ENCODE measurements around the gene MSMO1. TPM values are rescaled to one million over a fixed set of nuclear protein-coding genes. Genes with fewer than 3 reads are reported as not detected.

The MSMO1 gene
- total RNA-seq, 2 donors from 2014 or later, result 12.1 to 15.2 TPM

DNA sequence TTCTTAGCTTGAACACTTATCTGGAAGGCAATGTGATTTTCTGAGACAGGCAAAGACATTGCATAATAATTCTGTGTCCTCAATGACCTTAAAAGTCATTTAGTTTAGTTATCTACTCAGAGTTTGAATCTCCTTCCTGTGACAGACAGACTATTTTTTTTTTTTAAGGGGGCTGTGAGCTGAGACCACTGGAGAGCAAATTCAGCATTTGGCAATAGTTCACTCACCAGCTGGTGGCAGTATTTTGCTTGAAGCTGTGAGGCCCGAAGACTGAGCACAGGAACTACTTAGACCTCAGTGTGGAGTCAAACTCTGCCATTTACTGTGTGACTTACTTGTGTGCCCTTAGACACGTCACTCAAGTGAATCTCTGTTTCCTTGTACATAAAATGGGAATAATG lies 28.4 kb downstream of the MSMO1 start:
- DNase-seq, result no peak
- H3K4me1 Mint-ChIP-seq, result peaks cover 2% of the 10 kb centered on the region
- H3K9me3 ChIP-seq (ENCODE audit: control insufficient read depth, low read length, poor library complexity, severe bottlenecking), result no peaks in the 10 kb centered on the region
- H3K36me3 Mint-ChIP-seq (ENCODE audit: low read depth), result peaks cover under 1% of the 10 kb centered on the region
- H3K27me3 Mint-ChIP-seq, result peaks cover 60% of the 10 kb centered on the region
- no peak overlapping the region for H3K27ac Mint-ChIP-seq
- H3K4me3 Mint-ChIP-seq, result no peak overlapping the region
- no peak for ATAC-seq

DNA sequence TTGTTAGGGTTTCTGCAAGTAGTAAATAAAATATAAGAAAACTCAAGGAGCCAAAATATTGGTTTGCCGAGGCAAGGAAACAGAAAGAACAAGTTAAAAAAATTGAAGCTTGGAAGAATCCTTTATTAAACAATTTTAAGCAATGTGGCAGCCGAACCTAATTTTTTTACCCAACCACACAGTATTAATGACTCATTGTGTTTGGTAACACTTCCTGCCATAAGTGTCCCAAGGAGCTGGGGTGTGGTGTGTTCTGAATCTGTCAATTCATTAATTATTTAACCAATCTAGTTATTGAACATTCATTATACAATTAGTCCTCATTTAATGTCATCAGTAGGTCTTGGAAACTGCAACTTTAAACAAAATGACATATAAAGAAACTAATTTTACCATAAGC lies 32.0 kb downstream of the MSMO1 start:
- peaks cover 2% of the 10 kb centered on the region for H3K4me1 Mint-ChIP-seq
- H3K4me3 Mint-ChIP-seq, result no peak overlapping the region
- H3K36me3 Mint-ChIP-seq (ENCODE audit: low read depth), result peaks cover 8% of the 10 kb centered on the region
- ATAC-seq (no peak), DNase-seq (no peak)
- no peak overlapping the region for H3K27ac Mint-ChIP-seq
- H3K27me3 Mint-ChIP-seq, result peaks cover 69% of the 10 kb centered on the region
- H3K9me3 ChIP-seq (ENCODE audit: control insufficient read depth, low read length, poor library complexity, severe bottlenecking), result no peaks in the 10 kb centered on the region

DNA sequence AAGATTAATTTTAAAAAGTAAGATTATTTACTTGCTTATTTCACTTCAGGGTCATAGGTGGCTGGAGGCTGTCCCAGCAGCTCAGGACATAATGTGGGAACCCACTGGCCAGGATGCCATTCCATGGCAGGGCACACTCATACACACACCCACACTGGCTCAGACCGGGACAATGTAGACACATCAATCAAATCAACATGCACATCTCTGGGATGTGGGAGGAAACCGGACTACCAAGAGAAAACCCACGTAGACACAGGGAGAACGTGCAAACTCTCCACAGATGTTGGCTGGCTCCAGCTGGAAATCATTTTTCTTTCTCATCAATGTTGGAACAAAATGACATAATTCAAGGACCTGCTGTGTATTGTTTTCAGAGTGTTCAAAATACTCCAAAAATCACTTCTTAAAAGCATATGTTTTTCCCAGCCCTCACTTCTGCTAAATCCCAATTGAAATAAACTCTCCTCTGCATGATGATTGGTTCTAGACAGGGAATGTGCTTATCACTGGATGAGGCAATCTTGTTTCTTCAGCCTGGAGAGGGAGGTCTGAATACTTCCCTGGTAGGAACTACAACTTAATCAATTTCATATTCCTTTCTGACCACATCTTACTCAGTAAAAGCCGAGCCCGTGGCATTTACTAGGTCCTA lies 32.7 kb downstream of the MSMO1 start:
- ATAC-seq (no peak), DNase-seq (no peak)
- no peak overlapping the region for H3K27ac Mint-ChIP-seq
- peaks cover 8% of the 10 kb centered on the region for H3K36me3 Mint-ChIP-seq (ENCODE audit: low read depth)
- H3K4me1 Mint-ChIP-seq, result peaks cover 2% of the 10 kb centered on the region
- peaks cover 68% of the 10 kb centered on the region for H3K27me3 Mint-ChIP-seq
- H3K4me3 Mint-ChIP-seq, result no peak overlapping the region
- H3K9me3 ChIP-seq (ENCODE audit: control insufficient read depth, low read length, poor library complexity, severe bottlenecking), result no peaks in the 10 kb centered on the region

DNA sequence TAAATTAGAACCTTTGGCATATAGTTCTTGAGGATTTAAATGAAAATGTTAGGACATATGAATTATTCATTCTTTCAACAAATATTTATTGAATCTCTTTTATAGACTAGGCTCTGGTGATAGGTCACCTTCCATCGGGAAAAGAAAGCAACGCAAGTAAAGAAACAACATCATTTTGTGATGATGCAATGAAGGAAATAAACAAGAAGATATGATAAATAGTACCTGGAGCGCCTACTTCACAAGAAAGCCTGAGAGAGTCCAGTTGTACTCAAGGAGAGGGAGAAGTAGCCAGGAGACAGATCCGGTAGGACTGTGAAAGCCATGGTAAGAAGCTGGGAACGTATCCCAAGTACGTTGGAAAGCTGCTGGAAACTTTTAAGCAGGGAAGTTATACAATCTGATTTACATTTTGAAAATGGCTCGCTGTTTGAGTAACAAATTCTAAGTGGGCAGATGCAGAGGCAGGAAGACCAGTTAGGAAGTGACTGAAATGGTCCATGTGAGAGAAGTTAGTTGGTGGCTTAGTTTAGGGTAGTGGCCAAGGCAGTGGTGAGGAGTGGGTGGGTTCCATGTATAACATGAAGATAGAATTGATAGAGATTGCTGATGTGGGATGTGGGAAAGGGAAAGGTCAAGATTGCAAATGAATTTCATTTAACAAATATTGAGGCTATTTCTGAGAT lies 33.7 kb downstream of the MSMO1 start:
- peaks cover 2% of the 10 kb centered on the region for H3K4me1 Mint-ChIP-seq
- peaks cover 8% of the 10 kb centered on the region for H3K36me3 Mint-ChIP-seq (ENCODE audit: low read depth)
- H3K4me3 Mint-ChIP-seq, result no peak overlapping the region
- ATAC-seq (no peak), DNase-seq (no peak)
- H3K27me3 Mint-ChIP-seq, result peaks cover 58% of the 10 kb centered on the region
- H3K27ac Mint-ChIP-seq, result no peak overlapping the region
- no peaks in the 10 kb centered on the region for H3K9me3 ChIP-seq (ENCODE audit: control insufficient read depth, low read length, poor library complexity, severe bottlenecking)

DNA sequence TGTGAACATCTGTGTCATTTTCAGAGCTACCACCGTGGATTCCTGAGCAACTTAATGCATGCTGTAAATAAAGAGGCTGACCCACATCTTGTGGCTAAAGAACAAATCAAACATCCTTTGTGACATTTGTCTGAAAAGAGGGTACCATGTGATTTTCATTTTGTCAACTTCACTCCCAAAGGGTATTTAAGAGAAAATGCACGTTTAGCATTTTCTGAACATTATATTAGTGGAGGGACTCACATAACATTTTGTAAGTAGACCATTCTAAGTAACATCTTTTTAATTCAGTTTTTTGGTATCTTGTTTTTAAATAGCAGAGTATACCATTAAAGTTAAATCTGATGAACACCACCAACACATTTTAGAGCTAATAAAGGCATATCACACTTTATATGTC lies 34.3 kb downstream of the MSMO1 start:
- H3K4me1 Mint-ChIP-seq, result peaks cover 2% of the 10 kb centered on the region
- no peak overlapping the region for H3K4me3 Mint-ChIP-seq
- no peak for DNase-seq
- H3K27me3 Mint-ChIP-seq, result peaks cover 58% of the 10 kb centered on the region
- H3K36me3 Mint-ChIP-seq (ENCODE audit: low read depth), result peaks cover 8% of the 10 kb centered on the region
- no peaks in the 10 kb centered on the region for H3K9me3 ChIP-seq (ENCODE audit: control insufficient read depth, low read length, poor library complexity, severe bottlenecking)
- H3K27ac Mint-ChIP-seq, result no peak overlapping the region
- no peak for ATAC-seq

DNA sequence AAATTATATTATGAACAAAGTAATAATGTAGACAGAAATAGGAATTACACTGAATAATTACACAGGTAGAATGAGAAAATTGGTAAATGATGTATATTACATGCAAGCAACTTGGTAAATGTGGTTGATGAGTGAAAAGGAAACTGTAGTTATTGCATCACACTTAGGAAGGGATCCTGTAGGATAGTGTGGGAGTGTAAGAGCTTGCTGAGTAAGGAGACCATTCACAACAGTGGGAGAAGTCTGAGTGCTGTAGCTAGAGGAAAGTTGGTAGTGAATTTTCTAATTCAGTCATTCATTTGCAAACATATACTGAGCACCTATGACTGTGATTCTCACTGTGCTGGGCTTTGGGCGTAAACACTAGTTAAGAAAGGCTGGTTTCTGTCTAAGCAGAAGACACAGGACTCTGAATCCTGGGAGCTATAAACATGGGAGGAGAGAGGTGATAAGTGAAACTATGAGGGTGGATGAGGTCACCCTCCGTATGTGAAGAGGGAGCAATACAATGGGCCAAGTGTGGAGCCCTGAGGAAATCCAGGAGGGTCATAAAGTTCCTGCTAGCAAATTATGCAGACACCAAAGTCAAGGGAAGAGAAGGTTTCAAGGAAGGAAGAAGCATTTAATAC lies 37.1 kb downstream of the MSMO1 start:
- no peaks in the 10 kb centered on the region for H3K9me3 ChIP-seq (ENCODE audit: control insufficient read depth, low read length, poor library complexity, severe bottlenecking)
- H3K4me1 Mint-ChIP-seq, result no peaks in the 10 kb centered on the region
- DNase-seq (no peak), ATAC-seq (no peak)
- peaks cover 37% of the 10 kb centered on the region for H3K27me3 Mint-ChIP-seq
- H3K36me3 Mint-ChIP-seq (ENCODE audit: low read depth), result peaks cover 8% of the 10 kb centered on the region
- H3K27ac Mint-ChIP-seq, result no peak overlapping the region
- no peak overlapping the region for H3K4me3 Mint-ChIP-seq

DNA sequence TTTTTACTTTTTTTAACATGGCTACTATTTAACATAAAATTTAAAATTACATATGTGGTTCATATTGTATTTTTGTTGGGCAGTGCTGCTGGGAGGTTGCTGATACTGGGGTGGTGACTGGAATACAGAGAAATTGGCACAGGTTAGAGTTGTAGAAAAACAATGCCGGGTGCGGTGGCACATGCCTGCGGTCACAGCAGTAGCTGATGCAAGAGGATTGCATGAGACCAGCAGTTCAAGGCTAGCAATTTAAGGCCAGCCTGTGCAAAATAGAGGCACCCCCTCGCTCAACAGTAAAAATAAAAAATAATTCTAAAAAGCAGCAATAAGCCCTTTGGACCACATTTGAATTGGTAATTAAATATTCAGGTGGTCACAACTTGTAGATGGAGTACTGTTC lies 39.6 kb downstream of the MSMO1 start:
- H3K4me1 Mint-ChIP-seq, result no peaks in the 10 kb centered on the region
- no peak overlapping the region for H3K4me3 Mint-ChIP-seq
- DNase-seq (no peak), ATAC-seq (no peak)
- no peak overlapping the region for H3K27ac Mint-ChIP-seq
- H3K9me3 ChIP-seq (ENCODE audit: control insufficient read depth, low read length, poor library complexity, severe bottlenecking), result no peaks in the 10 kb centered on the region
- peaks cover 3% of the 10 kb centered on the region for H3K36me3 Mint-ChIP-seq (ENCODE audit: low read depth)
- H3K27me3 Mint-ChIP-seq, result peaks cover 14% of the 10 kb centered on the region

DNA sequence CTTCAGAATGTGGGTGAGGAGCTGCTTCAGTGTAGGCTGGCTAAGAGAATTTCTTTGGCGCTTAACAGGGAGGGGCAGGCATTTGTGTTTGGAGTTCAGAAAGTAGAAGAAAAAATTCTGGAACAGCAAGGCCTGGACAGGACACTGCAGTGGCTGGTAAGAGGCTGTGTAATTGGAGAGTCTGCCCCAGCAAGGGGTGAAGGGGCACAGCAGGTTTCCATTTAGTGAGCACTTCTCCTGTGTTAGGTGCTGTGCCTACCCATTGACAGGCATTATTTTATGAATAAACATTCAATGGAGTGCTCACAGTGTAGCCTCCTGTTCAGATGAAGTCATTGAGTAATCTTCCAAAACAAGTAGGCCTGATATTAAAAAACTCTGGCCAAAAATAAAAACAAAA lies 40.6 kb downstream of the MSMO1 start:
- DNase-seq (no peak), ATAC-seq (no peak)
- H3K9me3 ChIP-seq (ENCODE audit: control insufficient read depth, low read length, poor library complexity, severe bottlenecking), result no peaks in the 10 kb centered on the region
- Mint-ChIP-seq H3K4me3 (no peak overlapping the region), H3K27me3 (peaks cover 7% of the 10 kb centered on the region), H3K4me1 (no peaks in the 10 kb centered on the region), H3K27ac (no peak overlapping the region), H3K36me3 (ENCODE audit: low read depth) (no peaks in the 10 kb centered on the region)

DNA sequence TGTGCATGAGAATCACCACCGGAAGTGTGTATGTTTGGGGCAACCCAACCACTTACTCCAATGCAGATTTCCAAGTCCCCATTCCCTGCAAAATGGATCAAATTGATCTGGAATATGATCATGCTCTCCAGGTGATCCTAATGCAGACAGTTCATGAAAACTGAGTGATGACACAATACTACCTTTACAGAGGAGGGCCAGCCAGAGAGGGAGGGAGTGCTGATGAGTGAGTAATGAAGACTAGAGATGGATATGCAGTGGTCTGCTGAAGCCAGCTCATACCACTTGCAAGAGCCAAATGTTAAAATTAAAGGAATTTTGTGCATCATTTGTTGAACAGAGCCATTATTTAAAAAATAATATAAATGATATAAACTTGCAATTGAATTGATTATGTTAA lies 41.1 kb downstream of the MSMO1 start:
- peaks cover 3% of the 10 kb centered on the region for H3K27me3 Mint-ChIP-seq
- H3K9me3 ChIP-seq (ENCODE audit: control insufficient read depth, low read length, poor library complexity, severe bottlenecking), result no peaks in the 10 kb centered on the region
- no peak overlapping the region for H3K27ac Mint-ChIP-seq
- DNase-seq (no peak), ATAC-seq (no peak)
- no peak overlapping the region for H3K4me3 Mint-ChIP-seq
- H3K4me1 Mint-ChIP-seq, result no peaks in the 10 kb centered on the region
- H3K36me3 Mint-ChIP-seq (ENCODE audit: low read depth), result no peaks in the 10 kb centered on the region

DNA sequence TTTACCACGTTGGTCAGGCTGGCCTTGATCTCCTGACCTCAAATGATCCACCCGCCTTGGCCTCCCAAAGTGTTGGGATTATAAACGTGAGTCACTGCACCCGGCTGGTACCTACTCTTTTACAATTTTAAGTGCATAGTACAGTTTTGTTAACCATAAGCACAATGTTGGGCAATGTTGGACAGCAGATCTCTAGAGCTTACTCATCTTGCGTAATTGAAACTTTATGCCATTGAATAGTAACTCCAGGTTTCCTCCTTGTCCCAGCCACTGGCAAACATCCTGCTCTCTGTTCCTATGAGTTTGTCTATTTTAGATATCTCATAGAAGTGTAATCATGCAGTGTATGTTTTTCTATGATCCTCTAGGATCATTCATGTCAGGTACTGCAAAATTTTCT lies 42.1 kb downstream of the MSMO1 start:
- H3K36me3 Mint-ChIP-seq (ENCODE audit: low read depth), result no peaks in the 10 kb centered on the region
- DNase-seq, result no peak

DNA sequence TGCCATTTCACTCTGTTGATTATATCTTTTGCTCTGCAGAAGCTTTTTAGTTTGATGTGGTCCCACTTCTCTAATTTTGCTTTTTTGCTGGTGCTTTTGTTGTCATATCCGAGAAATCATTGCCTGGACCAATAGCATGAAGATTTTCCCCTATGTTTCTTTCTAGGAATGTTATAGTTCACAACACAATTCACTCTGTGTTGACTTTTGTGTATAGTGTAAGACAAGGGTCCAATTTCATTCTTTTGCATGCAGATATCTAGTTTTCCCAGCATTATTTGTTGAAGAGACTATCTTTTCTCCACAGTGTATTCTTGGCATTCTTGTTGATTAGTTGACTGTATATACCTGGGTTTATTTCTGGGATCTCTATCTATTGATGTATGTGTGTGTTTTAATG lies 43.1 kb downstream of the MSMO1 start:
- Mint-ChIP-seq H3K4me3 (no peak overlapping the region), H3K27ac (no peak overlapping the region), H3K36me3 (ENCODE audit: low read depth) (no peaks in the 10 kb centered on the region), H3K4me1 (no peaks in the 10 kb centered on the region), H3K27me3 (peaks cover 5% of the 10 kb centered on the region)
- ATAC-seq, result no peak
- no peaks in the 10 kb centered on the region for H3K9me3 ChIP-seq (ENCODE audit: control insufficient read depth, low read length, poor library complexity, severe bottlenecking)
- no peak for DNase-seq

More for the DNA sequence above, 42.1 kb downstream of the MSMO1 start:
- Mint-ChIP-seq H3K27me3 (no peaks in the 10 kb centered on the region), H3K27ac (no peak overlapping the region), H3K4me3 (no peak overlapping the region), H3K4me1 (no peaks in the 10 kb centered on the region)
- H3K9me3 ChIP-seq (ENCODE audit: control insufficient read depth, low read length, poor library complexity, severe bottlenecking), result no peaks in the 10 kb centered on the region
- no peak for ATAC-seq

DNA sequence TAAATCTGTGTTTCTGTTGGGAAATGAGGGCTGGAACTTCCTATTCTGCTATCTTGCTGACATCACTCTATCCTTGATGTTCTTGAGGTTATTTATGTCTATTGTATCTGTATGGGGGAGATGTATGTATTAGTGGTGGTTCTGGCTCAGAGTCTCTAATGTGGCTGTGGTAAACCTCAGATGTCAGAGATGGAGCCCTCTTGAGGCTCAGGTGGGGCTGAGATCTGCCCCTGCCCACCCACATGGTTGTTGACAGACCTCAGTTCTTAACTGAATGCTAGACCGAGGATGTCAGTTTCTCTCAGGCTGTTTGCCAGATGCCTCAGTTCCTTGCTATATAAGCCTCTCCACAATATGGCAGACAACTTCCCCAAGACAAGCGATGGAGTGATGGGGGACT lies 48.0 kb downstream of the MSMO1 start:
- no peaks in the 10 kb centered on the region for H3K9me3 ChIP-seq (ENCODE audit: control insufficient read depth, low read length, poor library complexity, severe bottlenecking)
- DNase-seq, result no peak
- no peak for ATAC-seq
- no peaks in the 10 kb centered on the region for H3K36me3 Mint-ChIP-seq (ENCODE audit: low read depth)
- peaks cover 39% of the 10 kb centered on the region for H3K27me3 Mint-ChIP-seq
- H3K4me1 Mint-ChIP-seq, result peaks cover 5% of the 10 kb centered on the region
- H3K27ac Mint-ChIP-seq, result no peak overlapping the region
- no peak overlapping the region for H3K4me3 Mint-ChIP-seq

DNA sequence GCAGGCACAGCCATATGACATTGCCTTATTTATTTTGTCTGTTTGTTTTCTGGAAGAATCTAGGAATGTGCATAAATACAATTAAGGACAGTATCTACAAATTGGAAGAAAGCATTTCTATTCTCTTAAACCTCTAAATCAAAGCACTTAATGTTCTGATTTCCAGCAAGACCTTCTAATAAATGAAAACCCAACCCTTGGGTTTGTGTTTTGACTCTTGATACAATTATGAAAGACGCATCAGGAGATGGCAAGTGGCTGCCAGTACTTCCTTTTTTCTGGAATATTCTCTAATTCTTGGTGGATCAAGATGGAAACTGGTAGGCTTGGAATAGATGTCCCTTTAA lies 50.9 kb downstream of the MSMO1 start:
- DNase-seq (no peak), ATAC-seq (no peak)
- peaks cover 58% of the 10 kb centered on the region for H3K27me3 Mint-ChIP-seq
- no peaks in the 10 kb centered on the region for H3K36me3 Mint-ChIP-seq (ENCODE audit: low read depth)
- no peak overlapping the region for H3K27ac Mint-ChIP-seq
- H3K9me3 ChIP-seq (ENCODE audit: control insufficient read depth, low read length, poor library complexity, severe bottlenecking), result no peaks in the 10 kb centered on the region
- peaks cover 5% of the 10 kb centered on the region for H3K4me1 Mint-ChIP-seq
- peak overlapping the region; percentile 81 for H3K4me3 Mint-ChIP-seq

Data from T-helper 17 cell (primary cell).